Choroid plexus epithelial cell (primary cell): ENCODE results near the gene POLA1.

Experiments used
- DNase-seq: peaks from one replicate; pipeline ENCODE4 v3.0.0-alpha.2; 2010; ENCODE audit warnings: low read depth
- H3K4me3 ChIP-seq: 2 replicates; pipeline ENCODE4 v1.5.1; 2011; ENCODE audit warnings: low read depth, mild to moderate bottlenecking, control low read depth, low read length, moderate library complexity
- TF ChIP-seq, protein P1 (sequence below): conservative IDR thresholded peaks from 2 replicates; pipeline ENCODE4 v1.5.1; 2011; ENCODE audit warnings: low read depth, mild to moderate bottlenecking, control low read depth, inconsistent platforms, low read length, moderate library complexity

The POLA1 gene

DNA sequence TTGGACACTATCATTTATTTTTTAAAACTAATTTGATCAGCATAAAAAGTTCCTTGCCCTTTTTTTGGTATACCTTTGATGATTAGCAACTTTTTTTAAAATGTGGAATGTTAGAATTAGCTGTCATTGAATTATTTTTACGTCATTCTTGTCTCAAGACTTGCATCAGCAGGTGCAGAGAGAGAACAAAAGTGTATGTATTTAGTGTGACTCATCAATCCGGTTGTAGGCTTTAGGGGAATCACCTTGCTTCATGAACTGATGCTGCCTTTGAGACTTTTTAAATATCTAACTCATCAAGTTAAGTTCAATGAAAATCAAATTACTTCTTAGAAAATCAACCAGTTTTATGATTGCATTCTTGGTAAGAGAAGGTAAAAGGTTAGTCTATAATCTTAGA is 197.0 kb downstream of the POLA1 start:
- H3K4me3 ChIP-seq = no peak overlapping the region
- DNase-seq = no peak
- TF ChIP-seq, protein P1, sequence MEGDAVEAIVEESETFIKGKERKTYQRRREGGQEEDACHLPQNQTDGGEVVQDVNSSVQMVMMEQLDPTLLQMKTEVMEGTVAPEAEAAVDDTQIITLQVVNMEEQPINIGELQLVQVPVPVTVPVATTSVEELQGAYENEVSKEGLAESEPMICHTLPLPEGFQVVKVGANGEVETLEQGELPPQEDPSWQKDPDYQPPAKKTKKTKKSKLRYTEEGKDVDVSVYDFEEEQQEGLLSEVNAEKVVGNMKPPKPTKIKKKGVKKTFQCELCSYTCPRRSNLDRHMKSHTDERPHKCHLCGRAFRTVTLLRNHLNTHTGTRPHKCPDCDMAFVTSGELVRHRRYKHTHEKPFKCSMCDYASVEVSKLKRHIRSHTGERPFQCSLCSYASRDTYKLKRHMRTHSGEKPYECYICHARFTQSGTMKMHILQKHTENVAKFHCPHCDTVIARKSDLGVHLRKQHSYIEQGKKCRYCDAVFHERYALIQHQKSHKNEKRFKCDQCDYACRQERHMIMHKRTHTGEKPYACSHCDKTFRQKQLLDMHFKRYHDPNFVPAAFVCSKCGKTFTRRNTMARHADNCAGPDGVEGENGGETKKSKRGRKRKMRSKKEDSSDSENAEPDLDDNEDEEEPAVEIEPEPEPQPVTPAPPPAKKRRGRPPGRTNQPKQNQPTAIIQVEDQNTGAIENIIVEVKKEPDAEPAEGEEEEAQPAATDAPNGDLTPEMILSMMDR = no peak

DNA sequence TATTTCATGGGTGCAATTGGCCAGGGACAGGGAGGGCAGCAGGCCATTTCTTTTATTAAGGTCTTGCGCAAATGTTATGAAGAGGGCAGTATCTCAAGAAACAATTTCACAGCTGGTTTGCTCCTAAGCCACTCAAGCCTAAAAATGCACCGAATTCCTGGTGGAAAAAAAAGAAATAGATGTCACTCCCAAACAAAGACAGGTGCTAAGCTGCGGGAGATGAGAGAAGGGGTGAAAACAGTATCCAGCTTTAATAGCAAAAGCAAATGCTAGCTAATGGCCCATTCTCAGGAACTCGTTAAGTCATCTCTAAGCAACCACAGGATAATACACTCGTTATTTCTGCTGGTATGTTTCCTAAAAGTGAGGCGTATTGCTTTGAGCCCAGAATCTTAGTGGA is 205.7 kb downstream of the POLA1 start:
- DNase-seq = no peak
- TF ChIP-seq, protein P1 = no peak

DNA sequence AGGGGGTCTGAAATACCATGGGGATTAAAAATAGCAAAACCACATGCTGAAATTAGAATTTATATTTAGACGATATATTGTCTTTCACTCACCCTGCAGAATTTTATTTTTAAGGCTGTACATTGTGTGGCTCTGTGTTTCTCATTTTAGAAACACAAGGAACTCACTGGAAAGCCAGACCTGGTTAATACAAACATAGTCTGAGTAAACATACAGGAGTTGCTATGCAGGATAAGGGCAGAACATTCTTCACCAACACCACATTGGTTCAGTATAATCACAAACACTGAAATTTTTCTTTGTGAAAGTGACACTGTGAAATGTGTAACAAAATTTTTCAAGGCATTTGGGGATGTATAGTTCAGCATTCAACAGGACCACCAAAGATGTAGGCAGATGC is 206.5 kb downstream of the POLA1 start:
- no peak for DNase-seq
- TF ChIP-seq, protein P1 = no peak
- H3K4me3 ChIP-seq = no peak overlapping the region

More for the DNA sequence above, 205.7 kb downstream of the POLA1 start:
- no peak overlapping the region for H3K4me3 ChIP-seq

DNA sequence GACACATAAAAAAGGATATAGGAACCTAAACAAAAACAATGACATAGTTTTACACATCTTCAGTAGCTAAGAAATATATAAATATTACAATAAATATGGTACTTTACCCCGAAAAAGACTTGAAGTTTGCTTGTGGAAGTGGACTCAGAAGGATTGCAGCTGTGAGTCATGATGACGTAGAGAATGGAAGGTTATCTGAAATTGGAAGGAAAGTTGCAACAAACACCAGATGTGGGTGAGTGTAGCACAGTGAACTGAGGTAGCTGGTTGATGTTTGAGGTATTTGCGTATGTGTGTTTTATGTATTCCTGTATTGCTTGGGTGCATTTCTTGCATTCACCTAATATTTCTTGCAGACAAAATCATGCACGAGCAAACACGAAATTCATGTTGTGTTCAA is 209.1 kb downstream of the POLA1 start:
- TF ChIP-seq, protein P1 = no peak
- peak; percentile 86 for DNase-seq

DNA sequence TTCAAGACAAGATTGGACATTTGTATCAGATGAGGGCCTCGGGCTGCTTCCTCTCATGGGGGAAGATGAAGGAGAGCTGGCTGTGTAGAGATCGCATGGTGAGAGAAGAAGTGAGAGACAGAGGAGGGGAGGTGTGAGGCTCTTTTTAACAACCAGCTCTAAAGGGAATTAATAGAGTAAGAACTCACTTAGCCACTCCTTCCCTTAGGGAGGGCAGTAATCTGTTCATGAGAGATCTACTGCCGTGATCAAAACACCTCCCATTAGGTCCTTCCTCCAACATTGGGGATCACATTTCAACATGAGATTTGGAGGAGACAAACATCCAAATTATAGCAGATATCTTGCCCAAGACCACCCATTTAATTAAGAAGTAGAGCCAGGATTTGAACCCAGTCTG is 225.0 kb downstream of the POLA1 start:
- TF ChIP-seq, protein P1 = no peak
- H3K4me3 ChIP-seq = no peak overlapping the region
- DNase-seq = no peak

More for the DNA sequence above, 209.1 kb downstream of the POLA1 start:
- no peak overlapping the region for H3K4me3 ChIP-seq

DNA sequence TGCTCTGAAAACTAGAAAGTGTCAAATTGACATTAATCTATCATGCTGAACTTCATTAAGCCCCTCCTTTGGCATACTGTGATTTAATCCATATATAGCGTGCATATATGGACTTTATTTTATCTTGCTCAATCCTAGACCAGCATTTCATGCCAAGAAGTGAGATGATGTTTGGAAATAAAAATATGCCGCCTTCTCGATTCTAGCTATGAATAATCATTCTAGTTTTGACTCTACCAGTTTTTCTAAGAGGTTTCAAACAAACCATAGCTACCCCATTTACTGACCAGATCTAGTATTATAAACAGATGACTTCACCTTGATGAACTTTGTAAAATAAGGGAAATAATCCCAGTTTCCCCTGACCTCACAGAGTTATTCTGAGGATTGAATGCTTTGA is 227.1 kb downstream of the POLA1 start:
- no peak overlapping the region for H3K4me3 ChIP-seq
- TF ChIP-seq, protein P1 = no peak
- DNase-seq = no peak

DNA sequence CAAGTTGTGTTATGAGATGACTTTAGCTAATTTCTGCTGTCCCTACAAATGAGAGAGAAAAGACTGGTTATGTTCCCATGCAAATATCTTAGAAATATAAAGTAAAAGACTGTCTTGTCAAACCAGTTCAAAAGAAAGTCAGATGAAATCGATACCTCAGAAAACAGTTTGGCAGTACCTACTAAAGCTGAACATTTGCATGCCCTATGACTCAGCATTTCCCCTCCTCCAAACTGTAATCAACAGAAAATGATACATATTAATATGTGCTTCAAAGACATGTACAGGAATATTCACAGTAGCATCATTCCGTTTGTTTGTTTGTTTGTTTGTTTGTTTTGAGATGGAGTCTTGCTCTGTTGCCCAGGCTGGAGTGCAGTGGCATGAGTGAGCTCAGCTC is 231.7 kb downstream of the POLA1 start:
- peak; percentile 30 for DNase-seq
- TF ChIP-seq, protein P1 = no peak

More for the DNA sequence above, 231.7 kb downstream of the POLA1 start:
- no peak overlapping the region for H3K4me3 ChIP-seq
